ENCODE results near the gene DHX35. TPM values are rescaled to one million over a fixed set of nuclear protein-coding genes. Genes with fewer than 3 reads are reported as not detected.

Gene DHX35
- total RNA-seq, 4 donors from 2014 or later: 14.0 to 32.4 (median 18.1) TPM

GRCh38 chr20:38935285-38935684 lies 26.9 kb upstream of the DHX35 start:
- Histone ChIP-seq H3K9me3 (no peaks in the 10 kb centered on the region), H3K27ac (peak overlapping the region in 1 of 4 donors; percentile 6), H3K36me3 (no peaks in the 10 kb centered on the region), H3K4me3 (no peak overlapping the region), H3K4me1 (no peaks in the 10 kb centered on the region), H3K27me3 (no peaks in the 10 kb centered on the region)
- no peak for DNase-seq
- TF ChIP-seq POLR2A (IDR thresholded peaks at IDR 0.05) (no peak), CTCF (IDR thresholded peaks at IDR 0.05) (peak in 1 of 6 experiments; percentile 23)

- DNase-seq: no peak
- Histone ChIP-seq H3K9me3 (no peaks in the 10 kb centered on the region), H3K27ac (no peak overlapping the region), H3K4me1 (no peaks in the 10 kb centered on the region), H3K4me3 (no peak overlapping the region), H3K27me3 (no peaks in the 10 kb centered on the region), H3K36me3 (no peaks in the 10 kb centered on the region)
- no peak for TF ChIP-seq POLR2A (IDR thresholded peaks at IDR 0.05)
- TF ChIP-seq CTCF (IDR thresholded peaks at IDR 0.05): no peak
Measured at GRCh38 chr20:38935967-38936407, 26.2 kb upstream of the DHX35 start.

GRCh38 chr20:38937000-38937399 lies 25.1 kb upstream of the DHX35 start:
- no peaks in the 10 kb centered on the region for H3K9me3 ChIP-seq
- H3K27ac ChIP-seq: no peak overlapping the region
- H3K4me1 ChIP-seq: no peaks in the 10 kb centered on the region
- no peak overlapping the region for H3K4me3 ChIP-seq
- no peaks in the 10 kb centered on the region for H3K27me3 ChIP-seq
- DNase-seq: no peak
- H3K36me3 ChIP-seq: no peaks in the 10 kb centered on the region
- TF ChIP-seq CTCF (IDR thresholded peaks at IDR 0.05) (no peak), POLR2A (IDR thresholded peaks at IDR 0.05) (no peak)

- no peak for TF ChIP-seq CTCF (IDR thresholded peaks at IDR 0.05)
- no peak for TF ChIP-seq POLR2A (IDR thresholded peaks at IDR 0.05)
- H3K4me1 ChIP-seq: no peaks in the 10 kb centered on the region
- H3K36me3 ChIP-seq: no peaks in the 10 kb centered on the region
- H3K27me3 ChIP-seq: no peaks in the 10 kb centered on the region
- H3K4me3 ChIP-seq: no peak overlapping the region
- H3K27ac ChIP-seq: no peak overlapping the region
- no peak for DNase-seq
- H3K9me3 ChIP-seq: no peaks in the 10 kb centered on the region
Measured at GRCh38 chr20:38937978-38938473, 24.1 kb upstream of the DHX35 start.

- Histone ChIP-seq H3K9me3 (no peaks in the 10 kb centered on the region), H3K4me1 (no peaks in the 10 kb centered on the region), H3K36me3 (no peaks in the 10 kb centered on the region), H3K27me3 (no peaks in the 10 kb centered on the region), H3K4me3 (no peak overlapping the region), H3K27ac (no peak overlapping the region)
- TF ChIP-seq POLR2A (IDR thresholded peaks at IDR 0.05) (no peak), CTCF (IDR thresholded peaks at IDR 0.05) (no peak)
- no peak for DNase-seq
Measured at GRCh38 chr20:38939686-38940085, 22.5 kb upstream of the DHX35 start.

GRCh38 chr20:38940644-38941043 lies 21.5 kb upstream of the DHX35 start:
- no peaks in the 10 kb centered on the region for H3K27me3 ChIP-seq
- DNase-seq: no peak
- no peak overlapping the region for H3K27ac ChIP-seq
- H3K4me1 ChIP-seq: no peaks in the 10 kb centered on the region
- no peak overlapping the region for H3K4me3 ChIP-seq
- TF ChIP-seq POLR2A (IDR thresholded peaks at IDR 0.05): no peak
- TF ChIP-seq CTCF (IDR thresholded peaks at IDR 0.05): no peak
- H3K9me3 ChIP-seq: no peaks in the 10 kb centered on the region
- H3K36me3 ChIP-seq: no peaks in the 10 kb centered on the region
